CD4-positive, alpha-beta T cell (primary cell): ENCODE results near the gene JOSD2. TPM values are rescaled to one million over a fixed set of nuclear protein-coding genes. Genes with fewer than 3 reads are reported as not detected.

ENCODE experiments used
- ATAC-seq: fragments of 200-7000 bp; cut with Tn5 transposase; one replicate; pipeline ENCODE4 v1.10.0; 2022; ENCODE audit warnings: mild to moderate bottlenecking; ENCODE audit not compliant: poor library complexity
- CTCF ChIA-PET: fragments of 350-600 bp; sonication (Branson Sonifier 250); formaldehyde crosslinking; loops from one replicate; lab custom pipeline; 2021; ENCODE audit warnings: antibody characterized with exemption, inconsistent platforms; lab: Charles Lee
- POLR2A ChIA-PET: fragments of 350-600 bp; sonication (Branson Sonifier 250); formaldehyde crosslinking; loops from one replicate; lab custom pipeline; 2021; ENCODE audit warnings: antibody characterized with exemption, inconsistent platforms; lab: Charles Lee
- DNase-seq, 14 experiments: peaks; one replicate each; pipeline ENCODE4 v3.0.0-alpha.2; 2013 to 2020; ENCODE audit warnings: mixed read lengths in 2 of 14
- H3K27ac ChIP-seq, 2 donors: one replicate each; pipeline versions ENCODE4 v1.5.1 to v1.7.0; 2013; ENCODE audit warnings: low read length in 2 of 2, low read depth in 1 of 2, mild to moderate bottlenecking in 1 of 2
- H3K27me3 ChIP-seq, 2 experiments: 1 replicate in 1 of 2; 2 replicates in 1 of 2; pipeline versions ENCODE4 v1.6.1 to v1.7.0; 2013; ENCODE audit warnings: low read length in 2 of 2, control low read depth in 1 of 2, mild to moderate bottlenecking in 1 of 2, moderate library complexity in 1 of 2; ENCODE audit not compliant: insufficient read depth in 2 of 2, control insufficient read depth in 1 of 2
- H3K36me3 ChIP-seq: one replicate; pipeline ENCODE4 v1.6.1; 2013; ENCODE audit warnings: low read length, control low read depth; ENCODE audit not compliant: insufficient read depth
- H3K4me1 ChIP-seq: one replicate; pipeline ENCODE4 v1.6.1; 2013; ENCODE audit warnings: low read length, control low read depth; ENCODE audit not compliant: insufficient read depth
- H3K4me3 ChIP-seq: one replicate; pipeline ENCODE4 v1.5.1; 2013; ENCODE audit warnings: mild to moderate bottlenecking, low read length, moderate library complexity
- H3K9me3 ChIP-seq, 2 experiments: 1 replicate in 1 of 2; 2 replicates in 1 of 2; pipeline versions ENCODE4 v1.6.1 to v1.7.0; 2013; ENCODE audit warnings: low read length in 2 of 2, mild to moderate bottlenecking in 2 of 2, control low read depth in 1 of 2, moderate library complexity in 1 of 2; ENCODE audit not compliant: control insufficient read depth in 1 of 2, insufficient read depth in 1 of 2
- H3K27ac Mint-ChIP-seq: one replicate; pipeline ENCODE4 v1.8.0; 2020; ENCODE audit warnings: mixed read lengths
- H3K27me3 Mint-ChIP-seq: one replicate; pipeline ENCODE4 v1.8.0; 2021; ENCODE audit warnings: mixed read lengths
- H3K36me3 Mint-ChIP-seq: one replicate; pipeline ENCODE4 v1.8.0; 2021; ENCODE audit warnings: low read depth, mixed read lengths
- H3K4me1 Mint-ChIP-seq: one replicate; pipeline ENCODE4 v1.8.0; 2021; ENCODE audit warnings: low read depth, mixed read lengths
- H3K4me3 Mint-ChIP-seq: one replicate; pipeline ENCODE4 v1.8.0; 2020; ENCODE audit warnings: mild to moderate bottlenecking, mixed read lengths
- H3K9me3 Mint-ChIP-seq: one replicate; pipeline ENCODE4 v1.8.0; 2020; ENCODE audit warnings: mixed read lengths
- intact Hi-C, 2 experiments: fragments of 100-400 bp; cut with DNase I in 1 of 2; cut with micrococcal nuclease in 1 of 2; formaldehyde crosslinking; loops; one replicate each; pipeline versions ENCODE4 v1.15.1 to v1.9.0; 2023 to 2025; cut with DNase I, micrococcal nuclease
- total RNA-seq, 174 experiments: library from RNA in 2 of 174; stranded (reverse) in 2 of 174; gene quantifications; one replicate each; pipeline ENCODE4 v1.2.3 and lab custom pipeline; 2021 to 2026
- TF ChIP-seq, protein P1 (sequence below): fragments of 200-600 bp; IDR thresholded peaks from one replicate; pipeline ENCODE4 v1.8.0; 2022; ENCODE audit warnings: antibody characterized with exemption, mild to moderate bottlenecking

Gene JOSD2
- total RNA-seq, 2 experiments from 2014 or later: 11.7 to 11.9 TPM

- Mint-ChIP-seq H3K36me3 (no peaks in the 10 kb centered on the region), H3K27me3 (peaks cover 23% of the 10 kb centered on the region), H3K27ac (no peak overlapping the region), H3K4me1 (no peaks in the 10 kb centered on the region), H3K9me3 (peaks cover 3% of the 10 kb centered on the region), H3K4me3 (no peak overlapping the region)
- no peaks in the 10 kb centered on the region for H3K36me3 ChIP-seq
- DNase-seq: no peak
- TF ChIP-seq, protein P1, sequence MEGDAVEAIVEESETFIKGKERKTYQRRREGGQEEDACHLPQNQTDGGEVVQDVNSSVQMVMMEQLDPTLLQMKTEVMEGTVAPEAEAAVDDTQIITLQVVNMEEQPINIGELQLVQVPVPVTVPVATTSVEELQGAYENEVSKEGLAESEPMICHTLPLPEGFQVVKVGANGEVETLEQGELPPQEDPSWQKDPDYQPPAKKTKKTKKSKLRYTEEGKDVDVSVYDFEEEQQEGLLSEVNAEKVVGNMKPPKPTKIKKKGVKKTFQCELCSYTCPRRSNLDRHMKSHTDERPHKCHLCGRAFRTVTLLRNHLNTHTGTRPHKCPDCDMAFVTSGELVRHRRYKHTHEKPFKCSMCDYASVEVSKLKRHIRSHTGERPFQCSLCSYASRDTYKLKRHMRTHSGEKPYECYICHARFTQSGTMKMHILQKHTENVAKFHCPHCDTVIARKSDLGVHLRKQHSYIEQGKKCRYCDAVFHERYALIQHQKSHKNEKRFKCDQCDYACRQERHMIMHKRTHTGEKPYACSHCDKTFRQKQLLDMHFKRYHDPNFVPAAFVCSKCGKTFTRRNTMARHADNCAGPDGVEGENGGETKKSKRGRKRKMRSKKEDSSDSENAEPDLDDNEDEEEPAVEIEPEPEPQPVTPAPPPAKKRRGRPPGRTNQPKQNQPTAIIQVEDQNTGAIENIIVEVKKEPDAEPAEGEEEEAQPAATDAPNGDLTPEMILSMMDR: no peak
- H3K27me3 ChIP-seq: peaks cover 3 to 9% of the 10 kb centered on the region in 2 experiments
- no peak overlapping the region for H3K27ac ChIP-seq
- no peaks in the 10 kb centered on the region for H3K4me1 ChIP-seq
- ChIA-PET POLR2A (no interaction called here), CTCF (interaction anchor here (0.6 to 1.3 kb wide), 3 partner anchors 173 to 246 kb away, joined by 3 to 4 read pairs (median 3); no protein-coding TSS in a partner anchor)
- H3K9me3 ChIP-seq: peaks cover 6 to 18% of the 10 kb centered on the region in 2 experiments
- intact Hi-C loops: loop anchor here (1.0 to 10.0 kb wide), 3 partner anchors 246 to 388 kb away; no protein-coding TSS in a partner anchor
- H3K4me3 ChIP-seq: no peak overlapping the region
- ATAC-seq: no peak
Observed at GRCh38 chr19:50537306-50537685, 26.3 kb upstream of the JOSD2 start.

- Histone ChIP-seq H3K4me1 (no peaks in the 10 kb centered on the region), H3K27me3 (peaks cover 3 to 10% of the 10 kb centered on the region in 2 experiments), H3K27ac (no peak overlapping the region), H3K36me3 (no peaks in the 10 kb centered on the region), H3K4me3 (no peak overlapping the region), H3K9me3 (peaks cover 7 to 20% of the 10 kb centered on the region in 2 experiments)
- ChIA-PET CTCF (interaction anchor here (1.3 kb wide), 1 partner anchor 247 kb away, joined by 4 read pairs; no protein-coding TSS in a partner anchor), POLR2A (no interaction called here)
- H3K36me3 Mint-ChIP-seq: no peaks in the 10 kb centered on the region
- peaks cover 27% of the 10 kb centered on the region for H3K27me3 Mint-ChIP-seq
- peaks cover 3% of the 10 kb centered on the region for H3K9me3 Mint-ChIP-seq
- intact Hi-C loops: loop anchor here (1.0 to 10.0 kb wide), 3 partner anchors 247 to 388 kb away; no protein-coding TSS in a partner anchor
- ATAC-seq (no peak), DNase-seq (no peak)
- TF ChIP-seq, protein P1: no peak
- no peak overlapping the region for H3K27ac Mint-ChIP-seq
- H3K4me1 Mint-ChIP-seq: no peaks in the 10 kb centered on the region
- H3K4me3 Mint-ChIP-seq: no peak overlapping the region
Observed at GRCh38 chr19:50536662-50537305, 25.8 kb upstream of the JOSD2 start.

GRCh38 chr19:50535672-50536187 is 24.7 kb upstream of the JOSD2 start:
- no peak overlapping the region for H3K27ac Mint-ChIP-seq
- Histone ChIP-seq H3K9me3 (peaks cover 7 to 26% of the 10 kb centered on the region in 2 experiments), H3K27ac (no peak overlapping the region), H3K36me3 (no peaks in the 10 kb centered on the region), H3K4me1 (no peaks in the 10 kb centered on the region), H3K27me3 (peaks cover 3 to 17% of the 10 kb centered on the region in 2 experiments), H3K4me3 (no peak overlapping the region)
- no peak for ATAC-seq
- intact Hi-C loops: loop anchor here (5.0 to 10.0 kb wide), 2 partner anchors 387 to 389 kb away; no protein-coding TSS in a partner anchor
- peaks cover 27% of the 10 kb centered on the region for H3K27me3 Mint-ChIP-seq
- TF ChIP-seq, protein P1: no peak
- H3K4me3 Mint-ChIP-seq: no peak overlapping the region
- ChIA-PET POLR2A (no interaction called here), CTCF (no interaction called here)
- no peak for DNase-seq
- no peaks in the 10 kb centered on the region for H3K4me1 Mint-ChIP-seq
- no peaks in the 10 kb centered on the region for H3K36me3 Mint-ChIP-seq
- H3K9me3 Mint-ChIP-seq: peaks cover 3% of the 10 kb centered on the region
